ENCODE data around the gene KIRREL3. TPM values are rescaled to one million over a fixed set of nuclear protein-coding genes. Genes with fewer than 3 reads are reported as not detected.

KIRREL3 gene
- total and polyA plus RNA-seq, 5 donors from 2014 or later = not detected

DNA sequence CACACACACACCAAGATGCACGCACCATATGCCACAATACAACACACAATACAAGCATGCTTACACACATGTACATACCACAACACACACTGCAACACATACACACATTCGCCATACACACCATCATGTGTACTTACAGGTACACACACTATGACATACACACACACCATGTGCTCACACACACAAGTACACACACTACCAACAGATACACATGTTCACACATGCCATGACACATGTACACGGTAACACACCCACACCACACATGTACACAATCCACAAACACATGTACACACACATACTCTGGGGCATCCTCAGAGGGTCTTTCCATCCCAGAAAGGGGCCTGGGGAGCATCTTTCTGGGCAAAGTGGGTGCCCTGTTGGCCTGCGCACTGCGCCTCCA, 562.8 kb downstream of the KIRREL3 start:
- Histone ChIP-seq H3K27ac (ENCODE audit: insufficient read depth, low read length, poor library complexity, severe bottlenecking) (no peak overlapping the region), H3K36me3 (ENCODE audit: control insufficient read depth, insufficient read depth, low read length) (no peaks in the 10 kb centered on the region), H3K27me3 (ENCODE audit: control insufficient read depth, insufficient read depth, low read length) (no peaks in the 10 kb centered on the region), H3K4me1 (ENCODE audit: control insufficient read depth, insufficient read depth, low read length, poor library complexity, severe bottlenecking) (peaks cover 6% of the 10 kb centered on the region), H3K9me3 (ENCODE audit: control insufficient read depth in 2 of 2, low read length in 2 of 2) (no peaks in the 10 kb centered on the region), H3K4me3 (ENCODE audit: low read depth, low read length) (no peak overlapping the region)
- Mint-ChIP-seq H3K36me3 (no peaks in the 10 kb centered on the region), H3K4me3 (no peak overlapping the region), H3K9me3 (no peaks in the 10 kb centered on the region), H3K27ac (no peak overlapping the region), H3K4me1 (peaks cover 0 to 7% (median 6%) of the 10 kb centered on the region in 4 donors), H3K27me3 (peaks cover 4% of the 10 kb centered on the region)
- no peak for DNase-seq
- ATAC-seq (ENCODE audit: low read depth in 2 of 2) = no peak

DNA sequence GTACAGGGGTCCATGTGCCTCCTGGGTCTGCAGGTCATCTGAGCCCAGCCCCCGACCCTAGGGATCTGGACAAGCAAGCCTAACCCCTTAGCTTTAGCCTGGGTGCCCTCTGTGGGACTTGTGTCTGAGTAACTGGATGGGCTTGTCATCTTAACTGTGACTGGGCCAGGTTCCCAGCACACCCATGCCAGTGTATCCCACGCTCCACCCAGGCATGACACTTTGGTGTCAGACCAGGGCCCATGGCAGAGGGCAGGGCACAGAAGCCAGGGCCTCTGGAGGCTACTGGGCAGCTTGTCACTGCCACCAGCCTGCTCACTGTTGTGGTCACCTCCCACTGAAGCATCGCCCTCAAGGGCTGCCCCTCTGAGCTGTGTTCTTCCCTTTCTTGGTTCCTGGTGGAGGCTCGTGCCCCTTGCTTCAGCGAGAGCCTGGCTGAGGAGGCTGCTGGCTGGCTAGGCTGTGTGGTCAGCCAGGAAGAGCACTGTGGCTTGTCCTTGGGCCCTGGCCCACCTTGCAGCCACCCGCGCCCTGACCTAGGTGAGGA, 564.3 kb downstream of the KIRREL3 start:
- Histone ChIP-seq H3K4me1 (ENCODE audit: control insufficient read depth, insufficient read depth, low read length, poor library complexity, severe bottlenecking) (peaks cover 6% of the 10 kb centered on the region), H3K36me3 (ENCODE audit: control insufficient read depth, insufficient read depth, low read length) (no peaks in the 10 kb centered on the region), H3K27me3 (ENCODE audit: control insufficient read depth, insufficient read depth, low read length) (no peaks in the 10 kb centered on the region), H3K9me3 (ENCODE audit: control insufficient read depth in 2 of 2, low read length in 2 of 2) (no peaks in the 10 kb centered on the region), H3K4me3 (ENCODE audit: low read depth, low read length) (no peak overlapping the region), H3K27ac (ENCODE audit: insufficient read depth, low read length, poor library complexity, severe bottlenecking) (no peak overlapping the region)
- Mint-ChIP-seq H3K4me1 (peaks cover 0 to 7% (median 6%) of the 10 kb centered on the region in 4 donors), H3K9me3 (no peaks in the 10 kb centered on the region), H3K4me3 (no peak overlapping the region), H3K27ac (no peak overlapping the region), H3K27me3 (peaks cover 4% of the 10 kb centered on the region), H3K36me3 (no peaks in the 10 kb centered on the region)
- DNase-seq (no peak), ATAC-seq (ENCODE audit: low read depth in 2 of 2) (no peak)

- Mint-ChIP-seq H3K27me3 (no peaks in the 10 kb centered on the region), H3K9me3 (no peaks in the 10 kb centered on the region), H3K4me1 (no peaks in the 10 kb centered on the region), H3K27ac (no peak overlapping the region), H3K4me3 (no peak overlapping the region), H3K36me3 (no peaks in the 10 kb centered on the region)
- no peaks in the 10 kb centered on the region for H3K27me3 ChIP-seq (ENCODE audit: control insufficient read depth, insufficient read depth, low read length)
- no peak for DNase-seq
- no peaks in the 10 kb centered on the region for H3K36me3 ChIP-seq (ENCODE audit: control insufficient read depth, insufficient read depth, low read length)
- H3K4me1 ChIP-seq (ENCODE audit: control insufficient read depth, insufficient read depth, low read length, poor library complexity, severe bottlenecking) = no peaks in the 10 kb centered on the region
- no peak overlapping the region for H3K4me3 ChIP-seq (ENCODE audit: low read depth, low read length)
- no peak for ATAC-seq (ENCODE audit: low read depth in 2 of 2)
- no peak overlapping the region for H3K27ac ChIP-seq (ENCODE audit: insufficient read depth, low read length, poor library complexity, severe bottlenecking)
- H3K9me3 ChIP-seq (ENCODE audit: control insufficient read depth in 2 of 2, low read length in 2 of 2) = no peaks in the 10 kb centered on the region
Observed at GRCh38 chr11:126434950-126435335, 565.6 kb downstream of the KIRREL3 start.

GRCh38 chr11:126433989-126434949, 566.3 kb downstream of the KIRREL3 start:
- no peaks in the 10 kb centered on the region for H3K27me3 ChIP-seq (ENCODE audit: control insufficient read depth, insufficient read depth, low read length)
- no peaks in the 10 kb centered on the region for H3K9me3 Mint-ChIP-seq
- H3K4me1 Mint-ChIP-seq = no peaks in the 10 kb centered on the region
- no peak overlapping the region for H3K4me3 ChIP-seq (ENCODE audit: low read depth, low read length)
- H3K27ac Mint-ChIP-seq = no peak overlapping the region
- H3K9me3 ChIP-seq (ENCODE audit: control insufficient read depth in 2 of 2, low read length in 2 of 2) = no peaks in the 10 kb centered on the region
- no peaks in the 10 kb centered on the region for H3K4me1 ChIP-seq (ENCODE audit: control insufficient read depth, insufficient read depth, low read length, poor library complexity, severe bottlenecking)
- no peak overlapping the region for H3K4me3 Mint-ChIP-seq
- no peaks in the 10 kb centered on the region for H3K36me3 ChIP-seq (ENCODE audit: control insufficient read depth, insufficient read depth, low read length)
- no peak for ATAC-seq (ENCODE audit: low read depth in 2 of 2)
- no peaks in the 10 kb centered on the region for H3K36me3 Mint-ChIP-seq
- no peak overlapping the region for H3K27ac ChIP-seq (ENCODE audit: insufficient read depth, low read length, poor library complexity, severe bottlenecking)
- H3K27me3 Mint-ChIP-seq = no peaks in the 10 kb centered on the region
- no peak for DNase-seq

DNA sequence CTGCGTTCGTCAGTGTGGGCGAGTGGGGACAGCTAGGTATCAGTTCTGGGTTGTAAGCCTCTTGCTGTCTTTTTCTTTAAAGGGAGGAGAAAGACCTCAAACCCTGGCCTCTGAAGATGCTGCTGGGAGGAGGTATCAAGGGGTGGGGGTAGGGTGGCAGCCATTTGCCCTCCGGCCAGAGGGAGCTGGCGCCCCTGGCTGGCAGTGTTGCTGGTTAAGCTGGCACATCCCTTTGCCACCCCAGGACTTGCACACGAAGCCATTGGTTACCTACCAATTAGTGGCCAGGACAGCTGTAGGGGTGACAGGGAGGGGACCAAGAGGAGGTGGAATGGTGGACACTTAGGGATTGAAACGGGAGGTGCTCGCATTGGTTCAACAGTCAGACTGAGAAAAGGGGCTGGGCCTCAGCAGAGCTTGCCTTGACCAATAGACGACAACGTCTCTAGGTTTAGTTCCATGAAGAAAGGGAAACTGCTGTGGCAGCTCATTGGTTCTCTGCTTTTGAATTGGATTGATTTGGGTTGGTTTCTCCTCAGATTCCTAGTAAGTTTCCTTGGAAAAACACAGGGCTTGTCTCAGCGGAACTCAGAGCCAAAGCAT, 567.2 kb downstream of the KIRREL3 start:
- no peak for ATAC-seq (ENCODE audit: low read depth in 2 of 2)
- no peak for DNase-seq
- no peaks in the 10 kb centered on the region for H3K4me1 Mint-ChIP-seq
- Histone ChIP-seq H3K4me1 (ENCODE audit: control insufficient read depth, insufficient read depth, low read length, poor library complexity, severe bottlenecking) (no peaks in the 10 kb centered on the region), H3K36me3 (ENCODE audit: control insufficient read depth, insufficient read depth, low read length) (no peaks in the 10 kb centered on the region), H3K9me3 (ENCODE audit: control insufficient read depth in 2 of 2, low read length in 2 of 2) (no peaks in the 10 kb centered on the region), H3K27me3 (ENCODE audit: control insufficient read depth, insufficient read depth, low read length) (no peaks in the 10 kb centered on the region), H3K4me3 (ENCODE audit: low read depth, low read length) (no peak overlapping the region), H3K27ac (ENCODE audit: insufficient read depth, low read length, poor library complexity, severe bottlenecking) (no peak overlapping the region)
- H3K36me3 Mint-ChIP-seq = no peaks in the 10 kb centered on the region
- H3K4me3 Mint-ChIP-seq = no peak overlapping the region
- H3K27me3 Mint-ChIP-seq = no peaks in the 10 kb centered on the region
- H3K27ac Mint-ChIP-seq = no peak overlapping the region
- no peaks in the 10 kb centered on the region for H3K9me3 Mint-ChIP-seq

GRCh38 chr11:126432525-126432924, 568.0 kb downstream of the KIRREL3 start:
- Mint-ChIP-seq H3K4me3 (no peak overlapping the region), H3K36me3 (no peaks in the 10 kb centered on the region), H3K27ac (no peak overlapping the region), H3K27me3 (no peaks in the 10 kb centered on the region), H3K9me3 (no peaks in the 10 kb centered on the region), H3K4me1 (no peaks in the 10 kb centered on the region)
- no peak for DNase-seq
- Histone ChIP-seq H3K4me1 (ENCODE audit: control insufficient read depth, insufficient read depth, low read length, poor library complexity, severe bottlenecking) (no peaks in the 10 kb centered on the region), H3K4me3 (ENCODE audit: low read depth, low read length) (no peak overlapping the region), H3K36me3 (ENCODE audit: control insufficient read depth, insufficient read depth, low read length) (no peaks in the 10 kb centered on the region), H3K27ac (ENCODE audit: insufficient read depth, low read length, poor library complexity, severe bottlenecking) (no peak overlapping the region), H3K9me3 (ENCODE audit: control insufficient read depth in 2 of 2, low read length in 2 of 2) (no peaks in the 10 kb centered on the region), H3K27me3 (ENCODE audit: control insufficient read depth, insufficient read depth, low read length) (no peaks in the 10 kb centered on the region)
- ATAC-seq (ENCODE audit: low read depth in 2 of 2) = no peak

- Histone ChIP-seq H3K27me3 (ENCODE audit: control insufficient read depth, insufficient read depth, low read length) (no peaks in the 10 kb centered on the region), H3K4me3 (ENCODE audit: low read depth, low read length) (no peak overlapping the region), H3K4me1 (ENCODE audit: control insufficient read depth, insufficient read depth, low read length, poor library complexity, severe bottlenecking) (no peaks in the 10 kb centered on the region), H3K36me3 (ENCODE audit: control insufficient read depth, insufficient read depth, low read length) (no peaks in the 10 kb centered on the region), H3K9me3 (ENCODE audit: control insufficient read depth in 2 of 2, low read length in 2 of 2) (no peaks in the 10 kb centered on the region), H3K27ac (ENCODE audit: insufficient read depth, low read length, poor library complexity, severe bottlenecking) (no peak overlapping the region)
- Mint-ChIP-seq H3K4me3 (no peak overlapping the region), H3K36me3 (no peaks in the 10 kb centered on the region), H3K9me3 (no peaks in the 10 kb centered on the region), H3K4me1 (no peaks in the 10 kb centered on the region), H3K27me3 (no peaks in the 10 kb centered on the region), H3K27ac (no peak overlapping the region)
- ATAC-seq (ENCODE audit: low read depth in 2 of 2) (no peak), DNase-seq (no peak)
Observed at GRCh38 chr11:126432065-126432461, 568.5 kb downstream of the KIRREL3 start.
